ENCODE measurements around the gene PDYN. TPM values are rescaled to one million over a fixed set of nuclear protein-coding genes. Genes with fewer than 3 reads are reported as not detected.
A peak's percentile ranks its signal among the peaks of the same experiment; 100 is the strongest.

PDYN gene
- total RNA-seq, 1 donor from 2014 or later, result not detected

DNA sequence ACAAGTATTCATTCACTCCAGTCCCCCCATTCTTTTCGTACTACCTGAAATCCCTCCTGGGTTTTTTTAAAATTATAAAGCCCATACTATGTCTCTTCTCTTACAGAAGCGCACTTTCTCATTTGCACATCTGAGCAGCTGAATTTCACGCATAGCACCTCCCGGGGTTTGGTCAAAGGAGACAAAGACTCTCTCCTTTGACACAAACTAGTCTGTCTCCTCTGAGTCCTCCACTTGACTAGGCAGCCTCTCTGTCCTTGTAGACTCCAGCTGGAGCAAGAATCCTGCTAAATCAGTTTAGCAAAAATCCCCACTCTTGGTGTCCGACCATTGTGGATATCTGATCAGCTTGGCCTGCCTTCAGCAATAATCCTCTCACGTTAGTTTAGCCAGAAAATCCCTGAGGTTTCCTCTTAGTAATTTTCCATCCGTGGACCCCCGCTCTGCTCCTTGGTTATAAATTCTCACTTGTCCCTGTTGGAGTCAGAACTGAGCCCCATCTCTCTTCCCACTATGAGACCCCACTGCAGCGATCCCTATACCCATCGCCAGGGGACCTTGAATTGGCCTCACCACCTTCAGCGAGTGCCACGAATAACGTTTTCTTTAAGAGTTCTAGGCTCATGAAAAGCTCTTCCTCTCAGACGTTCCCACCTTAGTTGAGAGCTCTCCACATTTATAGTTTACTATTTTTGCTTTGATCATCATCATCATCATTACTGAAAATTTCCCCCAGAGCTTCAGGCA lies 29.0 kb downstream of the PDYN start:
- Mint-ChIP-seq H3K27ac (ENCODE audit: unreplicated experiment) (peak overlapping the region; percentile 80), H3K36me3 (ENCODE audit: low read depth, unreplicated experiment) (no peaks in the 10 kb centered on the region), H3K9me3 (ENCODE audit: unreplicated experiment) (no peaks in the 10 kb centered on the region), H3K4me3 (ENCODE audit: unreplicated experiment) (peak overlapping the region; percentile 7), H3K27me3 (ENCODE audit: unreplicated experiment) (peaks cover 4% of the 10 kb centered on the region), H3K4me1 (ENCODE audit: unreplicated experiment) (peaks cover 30% of the 10 kb centered on the region)
- DNase-seq (ENCODE audit: low spot score), result peak; percentile 30
- TF ChIP-seq, protein P1, sequence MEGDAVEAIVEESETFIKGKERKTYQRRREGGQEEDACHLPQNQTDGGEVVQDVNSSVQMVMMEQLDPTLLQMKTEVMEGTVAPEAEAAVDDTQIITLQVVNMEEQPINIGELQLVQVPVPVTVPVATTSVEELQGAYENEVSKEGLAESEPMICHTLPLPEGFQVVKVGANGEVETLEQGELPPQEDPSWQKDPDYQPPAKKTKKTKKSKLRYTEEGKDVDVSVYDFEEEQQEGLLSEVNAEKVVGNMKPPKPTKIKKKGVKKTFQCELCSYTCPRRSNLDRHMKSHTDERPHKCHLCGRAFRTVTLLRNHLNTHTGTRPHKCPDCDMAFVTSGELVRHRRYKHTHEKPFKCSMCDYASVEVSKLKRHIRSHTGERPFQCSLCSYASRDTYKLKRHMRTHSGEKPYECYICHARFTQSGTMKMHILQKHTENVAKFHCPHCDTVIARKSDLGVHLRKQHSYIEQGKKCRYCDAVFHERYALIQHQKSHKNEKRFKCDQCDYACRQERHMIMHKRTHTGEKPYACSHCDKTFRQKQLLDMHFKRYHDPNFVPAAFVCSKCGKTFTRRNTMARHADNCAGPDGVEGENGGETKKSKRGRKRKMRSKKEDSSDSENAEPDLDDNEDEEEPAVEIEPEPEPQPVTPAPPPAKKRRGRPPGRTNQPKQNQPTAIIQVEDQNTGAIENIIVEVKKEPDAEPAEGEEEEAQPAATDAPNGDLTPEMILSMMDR (IDR thresholded peaks at IDR 0.05; ENCODE audit: unreplicated experiment), result no peak

DNA sequence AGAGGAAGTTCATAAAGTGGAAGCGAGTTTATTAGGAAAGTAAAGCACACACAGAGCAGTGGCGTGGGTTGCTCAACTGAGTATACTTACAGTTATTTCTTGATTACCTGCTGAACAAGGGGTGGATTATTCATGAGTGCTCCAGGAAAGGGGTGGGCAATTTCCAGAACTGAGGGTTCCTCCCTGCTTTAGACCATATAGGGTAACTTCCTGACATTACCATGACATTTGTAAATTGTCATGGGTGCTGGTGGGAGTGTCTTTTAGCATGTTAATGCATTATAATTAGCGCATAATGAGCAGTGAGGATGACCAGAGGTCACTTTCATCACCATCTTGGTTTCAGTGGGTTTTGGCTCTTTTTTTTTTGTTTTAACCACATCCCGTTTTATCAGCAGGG lies 29.8 kb downstream of the PDYN start:
- Mint-ChIP-seq H3K4me1 (ENCODE audit: unreplicated experiment) (peaks cover 30% of the 10 kb centered on the region), H3K4me3 (ENCODE audit: unreplicated experiment) (no peak overlapping the region), H3K9me3 (ENCODE audit: unreplicated experiment) (no peaks in the 10 kb centered on the region), H3K27me3 (ENCODE audit: unreplicated experiment) (peaks cover 4% of the 10 kb centered on the region), H3K36me3 (ENCODE audit: low read depth, unreplicated experiment) (no peaks in the 10 kb centered on the region), H3K27ac (ENCODE audit: unreplicated experiment) (no peak overlapping the region)
- TF ChIP-seq, protein P1 (IDR thresholded peaks at IDR 0.05; ENCODE audit: unreplicated experiment), result no peak
- no peak for DNase-seq (ENCODE audit: low spot score)

DNA sequence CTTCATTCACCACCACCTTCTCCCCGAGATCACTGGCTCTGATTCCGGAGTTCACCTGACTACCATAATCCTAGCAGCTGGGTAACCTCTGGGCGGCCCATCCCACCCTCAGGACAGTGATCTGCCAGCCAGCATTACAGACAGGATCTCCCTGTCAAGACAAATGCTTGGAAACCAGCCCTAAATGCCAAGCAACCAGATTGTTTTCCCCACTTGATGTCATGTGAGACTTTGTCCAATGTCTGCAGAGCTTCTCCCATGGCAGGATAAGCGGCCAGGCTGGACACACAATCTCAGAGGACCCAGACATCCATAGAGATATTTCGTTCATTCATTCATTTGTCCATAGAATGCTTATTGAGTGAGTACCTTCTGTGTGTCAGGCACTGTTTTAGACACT lies 32.5 kb downstream of the PDYN start:
- H3K27ac Mint-ChIP-seq (ENCODE audit: unreplicated experiment), result no peak overlapping the region
- no peak overlapping the region for H3K4me3 Mint-ChIP-seq (ENCODE audit: unreplicated experiment)
- peaks cover 26% of the 10 kb centered on the region for H3K4me1 Mint-ChIP-seq (ENCODE audit: unreplicated experiment)
- TF ChIP-seq, protein P1 (IDR thresholded peaks at IDR 0.05; ENCODE audit: unreplicated experiment), result no peak
- DNase-seq (ENCODE audit: low spot score), result no peak
- no peaks in the 10 kb centered on the region for H3K9me3 Mint-ChIP-seq (ENCODE audit: unreplicated experiment)
- no peaks in the 10 kb centered on the region for H3K36me3 Mint-ChIP-seq (ENCODE audit: low read depth, unreplicated experiment)
- H3K27me3 Mint-ChIP-seq (ENCODE audit: unreplicated experiment), result peaks cover 1% of the 10 kb centered on the region

DNA sequence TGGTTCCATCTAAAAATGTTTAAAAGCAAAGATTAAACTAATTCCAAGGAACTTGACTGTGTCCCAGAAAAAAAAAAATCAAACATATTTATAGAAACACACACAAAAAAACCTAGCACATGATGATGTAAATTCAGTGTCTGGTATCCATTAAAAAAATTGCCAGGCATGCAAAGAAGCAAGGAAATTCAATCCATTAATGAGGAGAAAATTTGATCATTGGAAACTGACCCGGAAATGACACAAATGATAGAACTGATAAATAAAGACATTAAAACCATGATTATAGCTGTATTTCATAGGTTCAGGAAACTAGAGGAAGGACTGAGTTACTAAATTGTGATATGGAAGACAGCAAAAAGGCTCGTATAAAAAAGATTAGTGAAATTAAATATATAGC lies 34.7 kb downstream of the PDYN start:
- H3K4me1 Mint-ChIP-seq (ENCODE audit: unreplicated experiment), result peaks cover 4% of the 10 kb centered on the region
- DNase-seq (ENCODE audit: low spot score), result no peak
- H3K36me3 Mint-ChIP-seq (ENCODE audit: low read depth, unreplicated experiment), result no peaks in the 10 kb centered on the region
- H3K27ac Mint-ChIP-seq (ENCODE audit: unreplicated experiment), result no peak overlapping the region
- TF ChIP-seq, protein P1 (IDR thresholded peaks at IDR 0.05; ENCODE audit: unreplicated experiment), result no peak
- H3K27me3 Mint-ChIP-seq (ENCODE audit: unreplicated experiment), result peaks cover 1% of the 10 kb centered on the region
- H3K4me3 Mint-ChIP-seq (ENCODE audit: unreplicated experiment), result no peak overlapping the region
- H3K9me3 Mint-ChIP-seq (ENCODE audit: unreplicated experiment), result no peaks in the 10 kb centered on the region

DNA sequence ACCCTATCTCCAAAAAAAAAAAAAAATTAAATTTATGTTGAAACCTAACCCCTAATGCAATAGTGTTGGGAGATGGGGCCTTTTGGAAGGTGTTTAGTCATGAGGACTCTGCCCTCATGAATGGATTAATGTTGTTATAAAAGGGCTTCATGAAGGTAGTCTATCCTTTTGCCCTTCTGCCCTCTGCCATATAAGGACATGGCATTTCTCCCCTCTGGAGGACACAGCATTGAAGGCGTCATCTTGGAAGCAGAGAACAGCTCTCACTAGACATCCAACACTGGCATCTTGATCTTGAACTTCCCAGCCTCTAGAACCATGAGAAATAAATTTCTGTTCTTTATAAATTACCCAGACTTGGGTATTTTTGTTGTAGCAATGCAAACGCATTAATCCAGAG lies 35.4 kb downstream of the PDYN start:
- no peak for DNase-seq (ENCODE audit: low spot score)
- no peaks in the 10 kb centered on the region for H3K36me3 Mint-ChIP-seq (ENCODE audit: low read depth, unreplicated experiment)
- H3K27me3 Mint-ChIP-seq (ENCODE audit: unreplicated experiment), result peaks cover 1% of the 10 kb centered on the region
- H3K4me1 Mint-ChIP-seq (ENCODE audit: unreplicated experiment), result peaks cover 4% of the 10 kb centered on the region
- TF ChIP-seq, protein P1 (IDR thresholded peaks at IDR 0.05; ENCODE audit: unreplicated experiment), result no peak
- no peak overlapping the region for H3K4me3 Mint-ChIP-seq (ENCODE audit: unreplicated experiment)
- no peaks in the 10 kb centered on the region for H3K9me3 Mint-ChIP-seq (ENCODE audit: unreplicated experiment)
- H3K27ac Mint-ChIP-seq (ENCODE audit: unreplicated experiment), result no peak overlapping the region
